Upper lobe of right lung (tissue), 1 donor: ENCODE results near the gene VSTM2B. TPM values are rescaled to one million over a fixed set of nuclear protein-coding genes. Genes with fewer than 3 reads are reported as not detected.

Experiments
- ATAC-seq: fragments of 200-7000 bp; cut with Tn5 transposase; one replicate; pipeline ENCODE4 v1.9.1; 2020; ENCODE audit warnings: mild to moderate bottlenecking, moderate library complexity
- DNase-seq: peaks from one replicate; pipeline ENCODE4 v3.0.0-alpha.2; 2020
- H3K27ac ChIP-seq: fragments of 200-600 bp; one replicate; pipeline ENCODE4 v1.8.0; 2022
- H3K27me3 ChIP-seq: fragments of 200-600 bp; one replicate; pipeline ENCODE4 v1.8.0; 2022; ENCODE audit warnings: mild to moderate bottlenecking
- H3K36me3 ChIP-seq: fragments of 200-600 bp; one replicate; pipeline ENCODE4 v1.8.0; 2022
- H3K4me1 ChIP-seq: fragments of 200-600 bp; one replicate; pipeline ENCODE4 v1.8.0; 2022
- H3K4me3 ChIP-seq: fragments of 200-600 bp; one replicate; pipeline ENCODE4 v1.8.0; 2022; ENCODE audit warnings: mild to moderate bottlenecking
- H3K9me3 ChIP-seq: fragments of 200-600 bp; one replicate; pipeline ENCODE4 v1.8.0; 2022
- CTCF ChIP-seq: fragments of 200-600 bp; IDR thresholded peaks from one replicate; pipeline ENCODE4 v1.8.0; 2022; ENCODE audit warnings: antibody characterized with exemption
- intact Hi-C: fragments of 100-400 bp; cut with DNase I; formaldehyde crosslinking; loops from one replicate; pipeline ENCODE4 v1.11.0; 2022
- total RNA-seq: library from RNA; stranded (reverse); fragmentation: NEBNext Ultra II Directional; extraction: Animal tissue kit (Norgen Biotek cat#: 25700); gene quantifications from one replicate; pipeline ENCODE4 v1.2.1, GENCODE V29; 2021
- donor health status: DM: no; HTN: yes; CAD: no; lungs with severe emphysema.

The VSTM2B gene
- total RNA-seq, 1 donor from 2014 or later: not detected

GRCh38 chr19:29590278-29590677 is 64.5 kb downstream of the VSTM2B start:
- H3K27me3 ChIP-seq: peaks cover 9% of the 10 kb centered on the region
- ATAC-seq (no peak), DNase-seq (no peak)
- no peak for TF ChIP-seq CTCF
- no peaks in the 10 kb centered on the region for H3K9me3 ChIP-seq
- no peaks in the 10 kb centered on the region for H3K4me1 ChIP-seq
- no peak overlapping the region for H3K4me3 ChIP-seq
- H3K27ac ChIP-seq: no peak overlapping the region
- intact Hi-C loops: no loop called here
- H3K36me3 ChIP-seq: no peaks in the 10 kb centered on the region

- Histone ChIP-seq H3K4me3 (no peak overlapping the region), H3K36me3 (no peaks in the 10 kb centered on the region), H3K27me3 (peaks cover 22% of the 10 kb centered on the region), H3K27ac (no peak overlapping the region), H3K9me3 (no peaks in the 10 kb centered on the region), H3K4me1 (no peaks in the 10 kb centered on the region)
- ATAC-seq (no peak), DNase-seq (no peak)
- intact Hi-C loops: no loop called here
- TF ChIP-seq CTCF: no peak
Measured at GRCh38 chr19:29591670-29592069, 65.9 kb downstream of the VSTM2B start.

- no peak for DNase-seq
- TF ChIP-seq CTCF: no peak
- intact Hi-C loops: no loop called here
- H3K27me3 ChIP-seq: peaks cover 33% of the 10 kb centered on the region
- H3K9me3 ChIP-seq: no peaks in the 10 kb centered on the region
- H3K27ac ChIP-seq: no peak overlapping the region
- H3K4me3 ChIP-seq: no peak overlapping the region
- H3K4me1 ChIP-seq: no peaks in the 10 kb centered on the region
- no peaks in the 10 kb centered on the region for H3K36me3 ChIP-seq
- no peak for ATAC-seq
Measured at GRCh38 chr19:29593869-29594268, 68.1 kb downstream of the VSTM2B start.

GRCh38 chr19:29596080-29596727 is 70.4 kb downstream of the VSTM2B start:
- H3K27me3 ChIP-seq: peaks cover 33% of the 10 kb centered on the region
- DNase-seq: no peak
- ATAC-seq: no peak

GRCh38 chr19:29596885-29597525 is 71.2 kb downstream of the VSTM2B start:
- Histone ChIP-seq H3K27ac (no peak overlapping the region), H3K4me3 (no peak overlapping the region), H3K4me1 (no peaks in the 10 kb centered on the region), H3K36me3 (no peaks in the 10 kb centered on the region), H3K9me3 (no peaks in the 10 kb centered on the region), H3K27me3 (peaks cover 33% of the 10 kb centered on the region)
- no peak for ATAC-seq
- DNase-seq: no peak
- intact Hi-C loops: no loop called here
- TF ChIP-seq CTCF: no peak

More at GRCh38 chr19:29596080-29596727, 70.4 kb downstream of the VSTM2B start:
- Histone ChIP-seq H3K4me3 (no peak overlapping the region), H3K9me3 (no peaks in the 10 kb centered on the region), H3K4me1 (no peaks in the 10 kb centered on the region), H3K27ac (no peak overlapping the region), H3K36me3 (no peaks in the 10 kb centered on the region)
- intact Hi-C loops: no loop called here
- TF ChIP-seq CTCF: no peak
